HepG2 (cell line): ENCODE results near the gene GPR158. TPM values are rescaled to one million over a fixed set of nuclear protein-coding genes. Genes with fewer than 3 reads are reported as not detected.
A peak's percentile ranks its signal among the peaks of the same experiment; 100 is the strongest.

Experiments used
- AHR ChIP-seq: IDR thresholded peaks from 2 replicates; pipeline ENCODE4 v1.6.1; 2018; ENCODE audit warnings: missing genetic modification reagents, missing compliant biosample characterization
- BRCA1 ChIP-seq: sonication (generic); formaldehyde crosslinking; IDR thresholded peaks from 2 replicates; pipeline ENCODE4 v1.4.0; 2020; ENCODE audit warnings: missing genetic modification reagents
- FOXC1 ChIP-seq: sonication (generic); formaldehyde crosslinking; IDR thresholded peaks from 2 replicates; pipeline ENCODE4 v1.8.0; 2022; ENCODE audit warnings: mild to moderate bottlenecking, missing genetic modification reagents, borderline replicate concordance
- HES4 ChIP-seq: sonication (generic); formaldehyde crosslinking; IDR thresholded peaks from 2 replicates; pipeline ENCODE4 v1.9.0; 2021; ENCODE audit warnings: mild to moderate bottlenecking, missing genetic modification reagents, borderline replicate concordance
- IKZF5 ChIP-seq: IDR thresholded peaks from 2 replicates; pipeline ENCODE4 v1.6.1; 2018; ENCODE audit warnings: missing genetic modification reagents, mild to moderate bottlenecking, missing compliant biosample characterization
- MIER3 ChIP-seq: IDR thresholded peaks from 2 replicates; pipeline ENCODE4 v1.6.1; 2016; ENCODE audit warnings: missing compliant biosample characterization, borderline replicate concordance
- NRL ChIP-seq: sonication (generic); formaldehyde crosslinking; IDR thresholded peaks from 2 replicates; pipeline ENCODE4 v1.5.0; 2020; ENCODE audit warnings: missing genetic modification reagents, mild to moderate bottlenecking, moderate library complexity, borderline replicate concordance
- SAP130 ChIP-seq: IDR thresholded peaks from 2 replicates; pipeline ENCODE4 v1.6.1; 2016; ENCODE audit warnings: low read depth
- SMAD3 ChIP-seq: sonication (generic); formaldehyde crosslinking; IDR thresholded peaks from 2 replicates; pipeline ENCODE4 v1.4.0; 2020; ENCODE audit warnings: missing genetic modification reagents
- TFE3 ChIP-seq: IDR thresholded peaks from 2 replicates; pipeline ENCODE4 v1.6.1; 2016
- YY1 ChIP-seq: IDR thresholded peaks from 2 replicates; pipeline ENCODE4 v1.6.1; 2011; ENCODE audit warnings: low read length, low read depth, moderate library complexity, mild to moderate bottlenecking; ENCODE audit not compliant: insufficient read depth, insufficient replicate concordance
- ZBTB20 ChIP-seq: sonication (generic); formaldehyde crosslinking; IDR thresholded peaks from 2 replicates; pipeline ENCODE4 v1.8.1; 2023; ENCODE audit warnings: missing genetic modification reagents, low read depth, mild to moderate bottlenecking, borderline replicate concordance
- ZMYM3 ChIP-seq: sonication (generic); formaldehyde crosslinking; IDR thresholded peaks from 2 replicates; pipeline ENCODE4 v1.5.1; 2020; ENCODE audit warnings: mild to moderate bottlenecking, missing genetic modification reagents
- ZNF12 ChIP-seq: sonication (generic); formaldehyde crosslinking; IDR thresholded peaks from 2 replicates; pipeline ENCODE4 v1.5.0; 2020; ENCODE audit warnings: missing genetic modification reagents
- ZNF205 ChIP-seq: IDR thresholded peaks from 2 replicates; pipeline ENCODE4 v1.6.1; 2018; ENCODE audit warnings: missing biosample characterization, missing genetic modification reagents
- ZNF44 ChIP-seq: sonication (generic); formaldehyde crosslinking; IDR thresholded peaks from 2 replicates; pipeline ENCODE4 v1.5.1; 2020; ENCODE audit warnings: mild to moderate bottlenecking, missing genetic modification reagents
- ZNF441 ChIP-seq: sonication (generic); formaldehyde crosslinking; IDR thresholded peaks from 2 replicates; pipeline ENCODE4 v1.7.0; 2021; ENCODE audit warnings: missing genetic modification reagents, borderline replicate concordance
- ZNF496 ChIP-seq: sonication (generic); formaldehyde crosslinking; IDR thresholded peaks from 2 replicates; pipeline ENCODE4 v1.8.1; 2023; ENCODE audit warnings: mild to moderate bottlenecking, moderate library complexity, missing genetic modification reagents; ENCODE audit not compliant: insufficient replicate concordance
- ZNF501 ChIP-seq: sonication (generic); formaldehyde crosslinking; IDR thresholded peaks from 2 replicates; pipeline ENCODE4 v1.5.1; 2020; ENCODE audit warnings: mild to moderate bottlenecking, moderate library complexity, missing genetic modification reagents
- ZNF768 ChIP-seq: sonication (generic); formaldehyde crosslinking; IDR thresholded peaks from 2 replicates; pipeline ENCODE4 v1.4.0; 2020; ENCODE audit warnings: missing genetic modification reagents
- ZNF775 ChIP-seq: sonication (generic); formaldehyde crosslinking; IDR thresholded peaks from 2 replicates; pipeline ENCODE4 v1.4.0; 2020; ENCODE audit warnings: missing genetic modification reagents, mild to moderate bottlenecking, moderate library complexity, borderline replicate concordance
- ZSCAN22 ChIP-seq: sonication (generic); formaldehyde crosslinking; IDR thresholded peaks from 2 replicates; pipeline ENCODE4 v1.4.0; 2020; ENCODE audit warnings: mild to moderate bottlenecking, missing genetic modification reagents
- polyA plus RNA-seq, 8 experiments: library from polyadenylated mRNA; depleted of rRNA in 3 of 8; stranded (reverse) in 7 of 8; unstranded in 1 of 8; fragments of >200 nt; fragmentation: Illumina TruSeq in 4 of 8; extraction: Trizol in 4 of 8; gene quantifications; 2 replicates each; pipeline versions ENCODE4 v1.2.1 to v1.2.3, GENCODE V29; 2011 to 2016; ENCODE audit warnings: low read depth in 4 of 8, missing spikeins in 1 of 8, mixed read lengths in 1 of 8; ENCODE audit not compliant: insufficient read depth in 1 of 8
- total RNA-seq, 5 experiments: library from RNA; depleted of rRNA; stranded (reverse); fragments of >200 nt; fragmentation: Illumina TruSeq; extraction: Trizol; gene quantifications; 2 replicates each; pipeline ENCODE4 v1.2.3, GENCODE V29; 2016; ENCODE audit warnings: low read depth in 1 of 5
- TF ChIP-seq, protein P1 (sequence below): sonication (generic); formaldehyde crosslinking; IDR thresholded peaks from 2 replicates; pipeline ENCODE4 v1.5.0; 2020; ENCODE audit warnings: mild to moderate bottlenecking, missing genetic modification reagents, borderline replicate concordance

The GPR158 gene
- total and polyA plus RNA-seq, 2 of the 13 experiments (the other 11 are each of a cell fraction or from before 2014, with no cell fraction given) = not detected

DNA sequence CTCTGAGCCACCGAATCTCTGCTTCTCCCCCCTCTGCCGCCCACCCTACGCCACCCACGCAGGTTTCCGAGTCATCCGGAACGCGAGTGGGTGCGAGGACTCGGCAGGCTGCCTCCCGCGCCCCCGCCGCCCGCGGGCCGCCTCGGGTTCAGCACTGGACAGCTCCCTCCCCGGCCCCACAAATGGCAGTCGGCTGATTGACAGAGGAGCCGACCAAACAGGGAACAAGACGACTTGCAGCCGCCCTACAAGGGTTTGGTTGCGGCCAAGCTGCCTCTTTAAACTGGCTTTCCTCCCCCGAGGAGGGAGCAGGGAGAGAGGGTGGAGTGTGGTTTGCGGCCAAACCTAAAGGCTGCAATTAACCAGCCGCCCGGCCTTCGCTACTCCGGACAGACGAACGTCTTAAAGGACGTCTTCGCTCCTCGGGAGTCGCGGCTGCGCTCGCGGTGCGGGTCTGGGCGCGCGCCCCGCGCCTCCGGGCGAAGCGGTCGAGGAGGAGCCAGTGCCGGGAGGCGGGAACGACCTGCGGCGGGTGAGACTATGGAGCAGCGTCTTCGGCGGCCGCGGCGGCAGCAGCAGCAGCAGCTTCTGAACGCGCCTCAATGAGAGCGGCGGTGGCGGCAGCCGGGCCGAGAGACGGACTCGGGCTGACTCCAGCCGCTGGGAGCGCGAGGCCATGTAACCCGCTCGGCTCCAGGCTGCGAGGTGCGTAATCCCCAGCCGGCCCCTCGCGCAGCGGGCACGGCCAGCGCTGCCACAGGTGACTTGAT, at the start of gene GPR158 (continued):
- TF ChIP-seq ZBTB20 (CRISPR knock-in tag) (peak; percentile 71; the same call in 1 of the 2 replicates), ZNF775 (CRISPR knock-in tag) (0 out of 2 replicates have a peak, but pooled peaks have one; percentile 38), IKZF5 (CRISPR knock-in tag) (peak; percentile 83), ZNF768 (peak; percentile 71; the same call in 1 of the 2 replicates), TFE3 (CRISPR knock-in tag) (peak; percentile 76), MIER3 (CRISPR knock-in tag) (peak; percentile 16; the same call in 1 of the 2 replicates), NRL (CRISPR knock-in tag) (peak; percentile 80), SAP130 (peak; percentile 50), ZNF441 (CRISPR knock-in tag) (peak; percentile 77; the same call in 1 of the 2 replicates), BRCA1 (0 out of 2 replicates have a peak, but pooled peaks have one; percentile 31), YY1 (peak; percentile 51), ZNF12 (CRISPR knock-in tag) (peak; percentile 47; the same call in 1 of the 2 replicates), ZMYM3 (CRISPR knock-in tag) (no peak), FOXC1 (CRISPR knock-in tag) (0 out of 2 replicates have a peak, but pooled peaks have one; percentile 55), AHR (CRISPR knock-in tag) (peak; percentile 85; the same call in 1 of the 2 replicates), ZNF205 (CRISPR knock-in tag) (no peak), SMAD3 (peak; percentile 93), ZNF496 (no peak), ZNF44 (no peak), ZSCAN22 (CRISPR knock-in tag) (no peak), HES4 (CRISPR knock-in tag) (peak; percentile 82; the same call in 1 of the 2 replicates), ZNF501 (CRISPR knock-in tag) (peak; percentile 67)
- TF ChIP-seq, protein P1, sequence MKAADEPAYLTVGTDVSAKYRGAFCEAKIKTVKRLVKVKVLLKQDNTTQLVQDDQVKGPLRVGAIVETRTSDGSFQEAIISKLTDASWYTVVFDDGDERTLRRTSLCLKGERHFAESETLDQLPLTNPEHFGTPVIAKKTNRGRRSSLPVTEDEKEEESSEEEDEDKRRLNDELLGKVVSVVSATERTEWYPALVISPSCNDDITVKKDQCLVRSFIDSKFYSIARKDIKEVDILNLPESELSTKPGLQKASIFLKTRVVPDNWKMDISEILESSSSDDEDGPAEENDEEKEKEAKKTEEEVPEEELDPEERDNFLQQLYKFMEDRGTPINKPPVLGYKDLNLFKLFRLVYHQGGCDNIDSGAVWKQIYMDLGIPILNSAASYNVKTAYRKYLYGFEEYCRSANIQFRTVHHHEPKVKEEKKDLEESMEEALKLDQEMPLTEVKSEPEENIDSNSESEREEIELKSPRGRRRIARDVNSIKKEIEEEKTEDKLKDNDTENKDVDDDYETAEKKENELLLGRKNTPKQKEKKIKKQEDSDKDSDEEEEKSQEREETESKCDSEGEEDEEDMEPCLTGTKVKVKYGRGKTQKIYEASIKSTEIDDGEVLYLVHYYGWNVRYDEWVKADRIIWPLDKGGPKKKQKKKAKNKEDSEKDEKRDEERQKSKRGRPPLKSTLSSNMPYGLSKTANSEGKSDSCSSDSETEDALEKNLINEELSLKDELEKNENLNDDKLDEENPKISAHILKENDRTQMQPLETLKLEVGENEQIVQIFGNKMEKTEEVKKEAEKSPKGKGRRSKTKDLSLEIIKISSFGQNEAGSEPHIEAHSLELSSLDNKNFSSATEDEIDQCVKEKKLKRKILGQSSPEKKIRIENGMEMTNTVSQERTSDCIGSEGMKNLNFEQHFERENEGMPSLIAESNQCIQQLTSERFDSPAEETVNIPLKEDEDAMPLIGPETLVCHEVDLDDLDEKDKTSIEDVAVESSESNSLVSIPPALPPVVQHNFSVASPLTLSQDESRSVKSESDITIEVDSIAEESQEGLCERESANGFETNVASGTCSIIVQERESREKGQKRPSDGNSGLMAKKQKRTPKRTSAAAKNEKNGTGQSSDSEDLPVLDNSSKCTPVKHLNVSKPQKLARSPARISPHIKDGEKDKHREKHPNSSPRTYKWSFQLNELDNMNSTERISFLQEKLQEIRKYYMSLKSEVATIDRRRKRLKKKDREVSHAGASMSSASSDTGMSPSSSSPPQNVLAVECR = peak; percentile 41; the same call in 1 of the 2 replicates
